SK-N-SH (cell line): ENCODE data around the gene SHROOM2. TPM values are rescaled to one million over a fixed set of nuclear protein-coding genes. Genes with fewer than 3 reads are reported as not detected.

Experiments
- CTCF ChIA-PET: fragments of 300-600, 350-600 bp; formaldehyde crosslinking; extraction: SDS; loops from one replicate; lab custom pipeline; 2021; lab: Yijun Ruan, JAX
- POLR2A ChIA-PET: fragments of 350-600 bp; sonication (Branson Sonifier 250); formaldehyde crosslinking; extraction: SDS; loops from one replicate; lab custom pipeline; 2020; ENCODE audit warnings: antibody characterized with exemption, inconsistent platforms; lab: Yijun Ruan, JAX
- DNase-seq: peaks from one replicate; pipeline ENCODE4 v3.0.0; 2012
- H2AFZ ChIP-seq: fragments of 200-600 bp; sonication (generic); 2 replicates; pipeline ENCODE4 v1.8.1; 2016; ENCODE audit warnings: antibody characterized with exemption, mild to moderate bottlenecking, low read depth
- H3F3A ChIP-seq: fragments of 200-600 bp; sonication (generic); replicated peaks from 2 replicates; pipeline ENCODE3; 2016; ENCODE audit warnings: antibody characterized with exemption, mild to moderate bottlenecking; ENCODE audit not compliant: insufficient read depth
- H3K27ac ChIP-seq, 2 experiments: fragments of 200-500 bp in 1 of 2; fragments of 200-600 bp in 1 of 2; sonication (Bioruptor generic) in 1 of 2; sonication (generic), shearing (Covaris generic) in 1 of 2; 2 replicates each; pipeline versions ENCODE4 v1.5.1 to v1.6.1; 2014 to 2016; ENCODE audit warnings: low read depth in 2 of 2, inconsistent platforms in 1 of 2, low read length in 1 of 2, mild to moderate bottlenecking in 1 of 2, mixed read lengths in 1 of 2
- H3K27me3 ChIP-seq: fragments of 200-600 bp; sonication (generic), shearing (Covaris generic); 2 replicates; pipeline ENCODE4 v1.6.1; 2016; ENCODE audit warnings: mixed run types; ENCODE audit not compliant: insufficient read depth
- H3K36me3 ChIP-seq, 2 experiments: fragments of 200-500 bp in 1 of 2; fragments of 200-600 bp in 1 of 2; sonication (Bioruptor generic) in 1 of 2; sonication (generic) in 1 of 2; replicated peaks in 1 of 2; 2 replicates each; pipeline versions ENCODE3 to v1.5.1; 2014 to 2016; ENCODE audit warnings: low read length in 1 of 2, mild to moderate bottlenecking in 1 of 2; ENCODE audit not compliant: insufficient read depth in 2 of 2, control insufficient read depth in 1 of 2
- H3K4me1 ChIP-seq, 2 experiments: fragments of 200-500 bp in 1 of 2; fragments of 200-600 bp in 1 of 2; sonication (Bioruptor generic) in 1 of 2; sonication (generic), shearing (Covaris generic) in 1 of 2; 2 replicates each; pipeline versions ENCODE4 v1.5.1 to v1.6.1; 2014 to 2016; ENCODE audit warnings: low read depth in 1 of 2, low read length in 1 of 2, mixed run types in 1 of 2; ENCODE audit not compliant: insufficient read depth in 2 of 2, control insufficient read depth in 1 of 2
- H3K4me2 ChIP-seq: fragments of 200-600 bp; sonication (generic), shearing (Covaris generic); 2 replicates; pipeline ENCODE4 v1.6.1; 2017; ENCODE audit warnings: mixed run types
- H3K4me3 ChIP-seq, 2 experiments: fragments of 200-500 bp in 1 of 2; fragments of 200-600 bp in 1 of 2; sonication (Bioruptor generic) in 1 of 2; sonication (generic), shearing (Covaris generic) in 1 of 2; 2 replicates each; pipeline versions ENCODE4 v1.5.1 to v1.8.1; 2014 to 2016; ENCODE audit warnings: low read depth in 2 of 2, inconsistent platforms in 1 of 2, low read length in 1 of 2, mild to moderate bottlenecking in 1 of 2, mixed read lengths in 1 of 2, moderate library complexity in 1 of 2
- H3K79me2 ChIP-seq: fragments of 200-600 bp; sonication (generic); 2 replicates; pipeline ENCODE4 v1.8.1; 2017; ENCODE audit warnings: mild to moderate bottlenecking; ENCODE audit not compliant: insufficient read depth
- H3K9ac ChIP-seq: fragments of 200-600 bp; sonication (generic); 2 replicates; pipeline ENCODE4 v1.6.1; 2017; ENCODE audit warnings: mixed run types
- H3K9me2 ChIP-seq: fragments of 200-600 bp; sonication (generic); 2 replicates; pipeline ENCODE4 v1.6.1; 2017; ENCODE audit warnings: mixed run types
- H3K9me3 ChIP-seq: fragments of 200-600 bp; sonication (generic); 2 replicates; pipeline ENCODE4 v1.6.1; 2017; ENCODE audit warnings: mixed run types, mild to moderate bottlenecking, moderate library complexity
- H4K20me1 ChIP-seq: fragments of 200-600 bp; sonication (generic); 2 replicates; pipeline ENCODE4 v1.6.1; 2017; ENCODE audit warnings: mild to moderate bottlenecking, mixed run types; ENCODE audit not compliant: insufficient read depth
- ELF1 ChIP-seq: IDR thresholded peaks from 2 replicates; pipeline ENCODE4 v1.4.0; 2012
- FOXJ3 ChIP-seq: sonication (generic); formaldehyde crosslinking; IDR thresholded peaks from 2 replicates; pipeline ENCODE4 v1.5.1; 2020; ENCODE audit warnings: mild to moderate bottlenecking, missing genetic modification reagents
- MEF2A ChIP-seq: IDR thresholded peaks from 2 replicates; pipeline ENCODE4 v1.4.0; 2012; ENCODE audit warnings: low read depth, borderline replicate concordance
- NFIC ChIP-seq: IDR thresholded peaks from 2 replicates; pipeline ENCODE4 v1.4.0; 2012; ENCODE audit warnings: borderline replicate concordance
- RAD21 ChIP-seq: IDR thresholded peaks from 2 replicates; pipeline ENCODE4 v1.6.1; 2012; ENCODE audit warnings: mild to moderate bottlenecking, low read length
- TEAD4 ChIP-seq: IDR thresholded peaks from 2 replicates; pipeline ENCODE4 v1.4.0; 2012; ENCODE audit warnings: mild to moderate bottlenecking, borderline replicate concordance; ENCODE audit not compliant: insufficient read depth
- YY1 ChIP-seq: IDR thresholded peaks from 2 replicates; pipeline ENCODE4 v1.4.0; 2012; ENCODE audit warnings: low read depth, mild to moderate bottlenecking
- WGBS: methylation state at CpG from one replicate; pipeline ENCODE4 v1.1.6; 2017; ENCODE audit warnings: low lambda C conversion rate; 5-methylcytosine and 5-hydroxymethylcytosine counted together
- polyA plus RNA-seq, 3 experiments: library from polyadenylated mRNA; depleted of rRNA; stranded (reverse); fragments of >200 nt; gene quantifications; 2 replicates each; pipeline ENCODE4 v1.2.3, GENCODE V29; 2012
- TF ChIP-seq, protein P1 (sequence below): IDR thresholded peaks from 2 replicates; pipeline ENCODE4 v1.4.0; 2012; ENCODE audit warnings: low read depth, borderline replicate concordance
- TF ChIP-seq, protein P2 (sequence below): IDR thresholded peaks from 2 replicates; pipeline ENCODE4 v1.4.0; 2012; ENCODE audit warnings: low read depth
- TF ChIP-seq, protein P3 (sequence below): IDR thresholded peaks from 2 replicates; pipeline ENCODE4 v1.4.0; 2012; ENCODE audit warnings: low read depth, borderline replicate concordance
- TF ChIP-seq, protein P4 (sequence below): fragments of 150-350 bp; IDR thresholded peaks from 2 replicates; pipeline ENCODE4 v1.6.1; 2017; ENCODE audit warnings: antibody characterized with exemption, low read length, low read depth, borderline replicate concordance
- TF ChIP-seq, protein P5 (sequence below): IDR thresholded peaks from 2 replicates; pipeline ENCODE4 v1.6.1; 2012; ENCODE audit warnings: mild to moderate bottlenecking, low read depth, low read length, moderate library complexity

SHROOM2 gene
- polyA plus RNA-seq, 1 of the 3 experiments (the other 2 are of a cell fraction), result not detected

DNA sequence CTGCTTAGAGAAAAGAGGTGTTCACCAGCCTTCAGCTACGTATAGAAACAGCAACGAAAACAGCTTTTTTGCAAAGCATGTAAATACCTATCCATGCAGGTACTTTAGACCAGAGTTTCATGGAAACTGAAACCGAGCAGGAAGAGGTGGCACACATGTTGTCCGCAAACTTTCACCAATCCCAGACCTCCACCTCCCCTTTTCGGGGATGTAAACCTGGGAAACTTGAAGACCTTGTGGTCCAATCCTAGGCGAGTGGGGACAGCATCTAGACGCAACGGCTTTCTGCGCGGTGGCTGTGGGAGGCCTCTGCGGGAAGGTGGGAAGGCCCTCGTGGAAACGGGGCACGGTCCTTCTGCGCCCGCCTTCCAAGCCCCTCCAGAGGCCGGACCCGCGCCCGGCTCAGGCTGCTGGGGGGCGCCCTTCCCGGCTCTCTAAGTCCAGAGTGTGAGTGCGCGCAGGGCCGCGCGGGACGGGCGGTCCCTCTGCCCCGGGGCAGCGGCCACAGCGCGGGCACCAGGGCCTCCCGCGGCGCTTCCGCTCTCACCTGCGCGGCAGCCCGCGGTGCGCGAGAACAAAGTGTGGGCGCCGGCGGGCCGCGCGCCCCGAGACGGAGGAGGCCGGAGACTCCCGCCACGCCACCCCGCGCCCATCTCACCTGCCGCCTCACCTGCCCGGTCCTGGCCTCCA lies 830 bp upstream of the SHROOM2 start (continued):
- TF ChIP-seq, protein P1, sequence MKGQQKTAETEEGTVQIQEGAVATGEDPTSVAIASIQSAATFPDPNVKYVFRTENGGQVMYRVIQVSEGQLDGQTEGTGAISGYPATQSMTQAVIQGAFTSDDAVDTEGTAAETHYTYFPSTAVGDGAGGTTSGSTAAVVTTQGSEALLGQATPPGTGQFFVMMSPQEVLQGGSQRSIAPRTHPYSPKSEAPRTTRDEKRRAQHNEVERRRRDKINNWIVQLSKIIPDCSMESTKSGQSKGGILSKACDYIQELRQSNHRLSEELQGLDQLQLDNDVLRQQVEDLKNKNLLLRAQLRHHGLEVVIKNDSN, result no peak
- TF ChIP-seq RAD21 (no peak), YY1 (no peak), NFIC (no peak), TEAD4 (no peak), FOXJ3 (no peak), MEF2A (no peak)
- TF ChIP-seq, protein P2, sequence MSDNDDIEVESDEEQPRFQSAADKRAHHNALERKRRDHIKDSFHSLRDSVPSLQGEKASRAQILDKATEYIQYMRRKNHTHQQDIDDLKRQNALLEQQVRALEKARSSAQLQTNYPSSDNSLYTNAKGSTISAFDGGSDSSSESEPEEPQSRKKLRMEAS, result no peak
- TF ChIP-seq, protein P3, sequence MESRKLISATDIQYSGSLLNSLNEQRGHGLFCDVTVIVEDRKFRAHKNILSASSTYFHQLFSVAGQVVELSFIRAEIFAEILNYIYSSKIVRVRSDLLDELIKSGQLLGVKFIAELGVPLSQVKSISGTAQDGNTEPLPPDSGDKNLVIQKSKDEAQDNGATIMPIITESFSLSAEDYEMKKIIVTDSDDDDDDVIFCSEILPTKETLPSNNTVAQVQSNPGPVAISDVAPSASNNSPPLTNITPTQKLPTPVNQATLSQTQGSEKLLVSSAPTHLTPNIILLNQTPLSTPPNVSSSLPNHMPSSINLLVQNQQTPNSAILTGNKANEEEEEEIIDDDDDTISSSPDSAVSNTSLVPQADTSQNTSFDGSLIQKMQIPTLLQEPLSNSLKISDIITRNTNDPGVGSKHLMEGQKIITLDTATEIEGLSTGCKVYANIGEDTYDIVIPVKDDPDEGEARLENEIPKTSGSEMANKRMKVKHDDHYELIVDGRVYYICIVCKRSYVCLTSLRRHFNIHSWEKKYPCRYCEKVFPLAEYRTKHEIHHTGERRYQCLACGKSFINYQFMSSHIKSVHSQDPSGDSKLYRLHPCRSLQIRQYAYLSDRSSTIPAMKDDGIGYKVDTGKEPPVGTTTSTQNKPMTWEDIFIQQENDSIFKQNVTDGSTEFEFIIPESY, result no peak
- TF ChIP-seq, protein P4, sequence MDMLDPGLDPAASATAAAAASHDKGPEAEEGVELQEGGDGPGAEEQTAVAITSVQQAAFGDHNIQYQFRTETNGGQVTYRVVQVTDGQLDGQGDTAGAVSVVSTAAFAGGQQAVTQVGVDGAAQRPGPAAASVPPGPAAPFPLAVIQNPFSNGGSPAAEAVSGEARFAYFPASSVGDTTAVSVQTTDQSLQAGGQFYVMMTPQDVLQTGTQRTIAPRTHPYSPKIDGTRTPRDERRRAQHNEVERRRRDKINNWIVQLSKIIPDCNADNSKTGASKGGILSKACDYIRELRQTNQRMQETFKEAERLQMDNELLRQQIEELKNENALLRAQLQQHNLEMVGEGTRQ, result no peak

DNA sequence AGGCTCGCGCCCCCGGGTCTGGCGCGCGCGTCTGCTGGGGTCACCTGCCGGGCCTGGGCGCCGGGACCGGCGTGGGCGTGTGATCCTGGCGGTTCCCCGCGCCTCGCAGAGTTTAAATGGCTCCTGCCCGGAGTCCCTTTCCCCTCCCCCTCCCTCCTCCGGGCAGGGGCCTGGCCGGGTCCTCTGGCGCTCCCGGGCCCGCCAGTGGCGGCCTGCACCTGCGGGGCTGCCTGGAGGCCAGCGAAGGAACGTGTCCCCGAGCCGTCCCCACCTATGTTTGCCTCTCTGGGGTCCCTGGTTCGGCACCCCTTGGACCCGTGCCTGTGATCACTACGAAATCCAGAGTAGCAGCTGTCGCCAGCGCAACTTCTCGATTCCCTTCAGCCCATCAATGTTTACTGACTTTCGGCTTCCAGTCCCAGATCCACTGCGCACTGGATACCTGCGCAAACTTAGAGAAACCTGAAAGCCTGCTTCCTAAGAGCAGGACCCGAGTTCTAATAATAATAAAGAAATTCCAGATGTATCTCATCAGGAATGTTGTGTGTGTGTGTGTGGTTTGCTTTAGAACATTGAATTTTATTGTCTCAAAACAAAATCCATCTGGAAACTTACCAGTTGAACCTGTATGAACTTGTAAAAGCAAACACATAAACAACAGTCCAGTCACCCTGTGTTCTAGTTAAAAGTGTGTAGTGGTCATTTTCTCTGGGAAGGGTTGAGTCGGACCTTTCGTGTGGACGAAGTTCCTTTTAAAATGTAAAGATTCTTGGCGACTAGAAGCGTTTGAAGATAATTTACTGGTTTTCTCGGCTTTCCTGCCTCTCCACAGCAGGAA lies 788 bp downstream of the SHROOM2 start:
- Histone ChIP-seq H3K36me3 (no peaks in the 10 kb centered on the region), H2AFZ (no peak overlapping the region), H3K9me3 (no peaks in the 10 kb centered on the region), H3K4me2 (no peak overlapping the region), H3K4me3 (peak overlapping the region in 1 of 2 experiments; percentile 39; a peak in 3 of 4 replicates), H3K27ac (no peak overlapping the region), H3K27me3 (peaks cover 37% of the 10 kb centered on the region), H3K9me2 (no peaks in the 10 kb centered on the region), H4K20me1 (no peaks in the 10 kb centered on the region), H3K79me2 (no peaks in the 10 kb centered on the region), H3F3A (no peaks in the 10 kb centered on the region), H3K4me1 (no peaks in the 10 kb centered on the region; a peak in 1 of 4 replicates), H3K9ac (no peak overlapping the region)
- no peak for TF ChIP-seq ELF1
- TF ChIP-seq, protein P5, sequence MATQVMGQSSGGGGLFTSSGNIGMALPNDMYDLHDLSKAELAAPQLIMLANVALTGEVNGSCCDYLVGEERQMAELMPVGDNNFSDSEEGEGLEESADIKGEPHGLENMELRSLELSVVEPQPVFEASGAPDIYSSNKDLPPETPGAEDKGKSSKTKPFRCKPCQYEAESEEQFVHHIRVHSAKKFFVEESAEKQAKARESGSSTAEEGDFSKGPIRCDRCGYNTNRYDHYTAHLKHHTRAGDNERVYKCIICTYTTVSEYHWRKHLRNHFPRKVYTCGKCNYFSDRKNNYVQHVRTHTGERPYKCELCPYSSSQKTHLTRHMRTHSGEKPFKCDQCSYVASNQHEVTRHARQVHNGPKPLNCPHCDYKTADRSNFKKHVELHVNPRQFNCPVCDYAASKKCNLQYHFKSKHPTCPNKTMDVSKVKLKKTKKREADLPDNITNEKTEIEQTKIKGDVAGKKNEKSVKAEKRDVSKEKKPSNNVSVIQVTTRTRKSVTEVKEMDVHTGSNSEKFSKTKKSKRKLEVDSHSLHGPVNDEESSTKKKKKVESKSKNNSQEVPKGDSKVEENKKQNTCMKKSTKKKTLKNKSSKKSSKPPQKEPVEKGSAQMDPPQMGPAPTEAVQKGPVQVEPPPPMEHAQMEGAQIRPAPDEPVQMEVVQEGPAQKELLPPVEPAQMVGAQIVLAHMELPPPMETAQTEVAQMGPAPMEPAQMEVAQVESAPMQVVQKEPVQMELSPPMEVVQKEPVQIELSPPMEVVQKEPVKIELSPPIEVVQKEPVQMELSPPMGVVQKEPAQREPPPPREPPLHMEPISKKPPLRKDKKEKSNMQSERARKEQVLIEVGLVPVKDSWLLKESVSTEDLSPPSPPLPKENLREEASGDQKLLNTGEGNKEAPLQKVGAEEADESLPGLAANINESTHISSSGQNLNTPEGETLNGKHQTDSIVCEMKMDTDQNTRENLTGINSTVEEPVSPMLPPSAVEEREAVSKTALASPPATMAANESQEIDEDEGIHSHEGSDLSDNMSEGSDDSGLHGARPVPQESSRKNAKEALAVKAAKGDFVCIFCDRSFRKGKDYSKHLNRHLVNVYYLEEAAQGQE, result no peak
- DNase-seq, result peak; percentile 51
- 25% methylated on average over 28 of the region's 45 CpGs for WGBS
- POLR2A ChIA-PET, result no interaction called here
- CTCF ChIA-PET, result no interaction called here
